NCI-H2227 (cell line): ENCODE data around the gene HRNR.

Experiments
- DNase-seq: peaks from one replicate; lab custom pipeline; 2025; ENCODE audit not compliant: unreplicated experiment; lab: John Stamatoyannopoulos, UW

HRNR gene

GRCh38 chr1:152189657-152190442 lies 34.1 kb downstream of the HRNR start:
- peak; percentile 3 for DNase-seq

DNA sequence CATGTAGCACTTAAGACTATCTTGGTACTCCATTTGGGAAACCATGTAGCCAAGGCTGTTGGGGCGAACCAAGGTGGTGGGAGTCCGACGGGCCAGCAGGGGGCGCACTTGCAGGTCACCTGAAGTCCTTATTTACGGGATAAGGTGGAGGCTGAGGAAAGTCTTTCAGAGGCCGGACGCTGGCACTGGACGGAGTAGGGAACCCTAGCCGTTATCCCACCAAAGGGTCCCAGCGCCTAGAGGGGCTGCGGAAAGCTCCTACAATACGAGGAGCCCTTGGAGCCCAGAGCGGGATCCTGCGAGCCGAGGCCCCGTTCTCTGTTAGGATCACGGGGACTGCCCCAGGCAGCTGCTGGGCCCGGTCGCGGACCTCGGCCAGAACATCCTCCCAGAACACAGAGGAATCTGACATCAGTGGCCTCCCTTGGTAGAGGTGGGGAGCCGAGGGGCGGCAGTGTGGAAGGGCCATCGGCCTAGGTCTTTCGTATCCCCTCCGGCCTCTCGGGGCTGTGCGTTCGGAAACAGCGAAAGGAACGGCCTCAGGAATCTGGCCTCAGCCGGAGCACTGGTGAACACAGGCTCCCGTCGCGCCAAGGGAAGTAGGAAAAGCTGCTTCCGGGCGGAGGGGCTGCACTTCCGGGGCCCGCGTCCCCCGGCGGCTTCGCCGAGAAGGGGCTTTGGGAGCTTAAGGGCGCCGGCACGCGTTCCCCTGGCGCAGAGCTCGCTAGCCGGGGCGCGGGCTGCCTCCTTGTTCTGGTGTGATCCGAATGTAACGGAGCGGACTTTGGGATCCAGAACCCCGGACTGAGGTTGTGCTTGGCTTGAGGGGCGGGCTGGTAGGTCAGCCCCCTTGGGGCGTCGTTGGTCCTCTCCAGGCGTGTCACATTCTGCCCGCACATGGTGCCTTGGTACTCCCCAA lies 35.1 kb downstream of the HRNR start:
- DNase-seq, result peak; percentile 8

DNA sequence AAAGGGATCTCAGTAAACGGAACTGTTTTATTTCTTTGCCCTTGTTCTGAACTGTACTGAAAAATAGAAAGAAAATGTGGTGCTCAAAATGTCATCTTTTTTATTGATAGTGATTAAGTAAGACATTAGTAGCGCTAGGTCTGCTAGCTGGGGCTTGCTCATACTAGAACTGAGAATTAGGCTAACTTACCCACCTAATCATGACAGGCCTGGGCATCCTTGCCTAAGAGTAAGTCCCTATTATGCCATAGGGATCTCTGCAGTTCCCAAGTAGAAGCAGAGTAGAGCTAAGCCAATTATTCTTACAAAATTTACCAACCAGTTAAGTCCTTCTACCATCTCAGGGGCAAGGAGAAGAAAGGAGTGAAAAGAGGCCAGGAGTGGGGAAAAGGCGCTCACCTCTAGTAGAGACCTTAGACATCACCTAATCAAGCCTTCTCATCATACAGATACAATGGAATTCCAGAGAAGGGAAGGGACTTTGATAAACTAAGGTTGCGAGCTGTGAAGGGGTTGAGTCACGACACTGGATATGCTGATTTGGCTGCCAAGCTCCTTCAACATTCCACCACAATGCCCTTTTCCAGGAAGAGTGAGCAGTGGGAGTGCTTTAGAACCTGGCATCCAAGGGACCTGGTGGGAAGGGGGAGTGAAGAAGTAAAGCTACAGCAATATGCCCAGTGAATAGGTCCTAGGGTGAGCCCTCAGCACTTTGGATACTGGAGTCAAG lies 37.3 kb downstream of the HRNR start:
- no peak for DNase-seq

DNA sequence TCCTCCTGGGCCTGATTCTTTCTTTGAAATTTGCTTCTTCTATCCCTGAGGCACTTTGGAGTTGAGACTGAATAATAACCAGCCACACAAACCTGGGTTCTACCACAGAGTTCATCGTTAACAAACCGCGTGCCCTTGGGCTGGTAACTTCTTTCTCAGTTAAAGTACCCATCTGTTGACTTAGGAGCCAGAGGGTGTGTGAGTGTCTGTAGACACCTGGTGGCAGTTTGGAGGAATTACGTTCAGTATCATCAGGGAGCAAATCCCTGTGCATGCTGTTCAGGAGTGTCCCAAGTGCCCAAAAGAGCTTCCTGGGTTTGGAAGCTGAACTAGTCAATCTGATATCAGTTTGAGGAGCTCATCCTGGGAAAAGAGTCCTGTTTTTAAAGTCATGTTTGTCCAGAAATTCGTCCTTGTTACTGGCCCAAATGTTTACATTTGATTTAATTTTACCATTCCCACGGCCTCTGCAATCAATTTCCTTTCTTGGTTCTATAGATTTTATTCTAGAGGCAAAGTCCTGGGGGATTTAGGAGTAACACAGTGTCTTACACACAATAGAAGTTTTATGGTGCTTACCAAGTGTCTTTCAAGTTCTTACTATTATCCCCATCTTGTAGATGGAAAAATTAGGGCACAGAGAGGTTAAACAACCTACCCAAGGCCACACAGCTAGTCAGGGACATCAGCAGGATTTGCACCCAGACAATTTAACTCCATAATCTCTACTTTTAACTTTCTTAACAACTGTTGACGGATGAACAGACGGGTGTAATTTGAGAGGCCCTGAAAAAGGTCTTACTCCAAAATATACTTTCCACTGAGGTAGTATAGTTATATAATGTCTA lies 38.2 kb downstream of the HRNR start:
- DNase-seq, result peak; percentile 33

- no peak for DNase-seq
These were observed 41.0 kb downstream of the HRNR start for GRCh38 chr1:152182944-152183361.

- DNase-seq, result no peak
These were observed 41.6 kb downstream of the HRNR start for GRCh38 chr1:152182431-152182830.

DNA sequence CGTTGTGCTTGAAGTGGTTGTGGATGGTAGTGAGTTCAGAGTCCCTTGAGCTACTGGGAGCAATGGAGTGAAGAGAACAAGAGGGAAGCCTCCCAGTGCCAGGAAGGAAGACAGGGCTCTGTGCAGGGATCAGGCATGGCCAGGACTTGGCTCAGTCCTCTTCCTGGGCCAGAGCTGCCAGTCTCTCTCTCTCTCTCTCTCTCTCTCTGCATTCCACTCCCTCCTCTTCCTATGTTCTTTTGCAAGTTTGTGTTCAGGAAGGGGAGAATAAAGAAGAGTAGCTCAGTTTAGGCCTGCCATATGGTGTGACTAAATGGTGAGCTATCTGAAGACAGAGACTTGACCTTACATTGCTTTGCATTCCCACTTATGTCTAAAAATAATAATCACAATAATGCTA lies 44.4 kb downstream of the HRNR start:
- no peak for DNase-seq

GRCh38 chr1:152170287-152170905 lies 53.6 kb downstream of the HRNR start:
- DNase-seq, result no peak

- DNase-seq, result no peak
These were observed 54.5 kb downstream of the HRNR start for GRCh38 chr1:152169366-152170025.

DNA sequence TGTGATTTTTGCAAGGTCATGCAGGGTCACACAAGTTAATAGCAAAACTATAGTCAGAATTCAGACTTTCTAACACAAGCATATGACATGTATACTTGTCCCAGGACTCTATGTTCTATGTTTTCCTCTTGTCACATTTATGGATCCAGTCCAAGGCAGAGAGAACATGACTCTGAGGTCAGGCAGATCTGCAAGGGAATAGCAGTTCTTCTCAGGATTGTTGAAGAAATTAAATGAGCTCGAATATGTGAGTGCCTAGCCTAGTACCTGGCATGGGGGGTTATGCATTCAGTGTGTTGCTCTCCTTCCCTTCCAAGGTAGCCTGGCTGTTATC lies 55.5 kb downstream of the HRNR start:
- no peak for DNase-seq

GRCh38 chr1:152167835-152168534 lies 56.0 kb downstream of the HRNR start:
- no peak for DNase-seq

DNA sequence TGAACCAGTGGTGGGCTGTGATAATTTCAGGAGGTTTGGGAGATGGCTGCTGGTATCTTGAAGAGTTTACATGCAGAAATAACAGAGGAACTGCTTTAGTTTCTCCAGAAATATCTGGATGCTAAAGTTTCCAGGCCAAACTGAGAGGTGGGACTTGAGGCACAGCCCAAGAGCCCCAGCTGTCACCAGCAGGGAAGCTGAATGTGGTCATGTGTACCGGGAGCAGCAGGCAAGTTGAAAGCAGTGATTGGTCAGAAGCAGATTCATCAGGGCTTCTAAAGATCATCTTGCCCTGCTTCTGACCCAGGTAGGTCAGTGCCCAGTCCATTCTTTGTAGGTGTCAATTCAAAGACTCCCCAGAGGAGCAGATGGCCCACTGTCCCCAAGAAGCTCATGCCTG lies 57.0 kb downstream of the HRNR start:
- DNase-seq, result no peak

GRCh38 chr1:152165286-152166077 lies 58.5 kb downstream of the HRNR start:
- no peak for DNase-seq

- no peak for DNase-seq
These were observed 59.4 kb downstream of the HRNR start for GRCh38 chr1:152164517-152165136.

GRCh38 chr1:152162792-152163463 lies 61.1 kb downstream of the HRNR start:
- no peak for DNase-seq
